Effector memory CD8-positive, alpha-beta T cell (primary cell): ENCODE data around the gene BSPRY.
A peak's percentile ranks its signal among the peaks of the same experiment; 100 is the strongest.
"Not testable (repeated sequence)": the region's sequence is repeated elsewhere in the genome, so short reads cannot be mapped to it uniquely, and the experiment has no call there.

Source experiments
- ATAC-seq: fragments of 150-1000 bp; cut with Tn5 transposase; replicated peaks from 2 replicates; pipeline ENCODE4 v1.10.0; 2021; ENCODE audit warnings: mild to moderate bottlenecking, moderate library complexity
- DNase-seq, 3 experiments: peaks; one replicate each; pipeline ENCODE4 v3.0.0; 2021
- H3K27ac Mint-ChIP-seq, 2 donors: one replicate each; pipeline ENCODE4 v1.8.0; 2022; ENCODE audit warnings: mild to moderate bottlenecking in 2 of 2, mixed read lengths in 2 of 2, moderate library complexity in 2 of 2
- H3K27me3 Mint-ChIP-seq, 2 donors: one replicate each; pipeline ENCODE4 v1.8.0; 2022; ENCODE audit warnings: mixed read lengths in 2 of 2
- H3K36me3 Mint-ChIP-seq: one replicate; pipeline ENCODE4 v1.8.0; 2022; ENCODE audit warnings: mild to moderate bottlenecking, moderate library complexity, mixed read lengths; ENCODE audit not compliant: insufficient read depth
- H3K4me1 Mint-ChIP-seq, 2 donors: one replicate each; pipeline ENCODE4 v1.8.0; 2022; ENCODE audit warnings: low read depth in 2 of 2, mixed read lengths in 2 of 2
- H3K4me3 Mint-ChIP-seq, 2 donors: one replicate each; pipeline ENCODE4 v1.8.0; 2022; ENCODE audit warnings: mild to moderate bottlenecking in 2 of 2, mixed read lengths in 2 of 2, moderate library complexity in 2 of 2
- H3K9me3 Mint-ChIP-seq, 2 donors: one replicate each; pipeline ENCODE4 v1.8.0; 2022; ENCODE audit warnings: mixed read lengths in 2 of 2

The BSPRY gene

DNA sequence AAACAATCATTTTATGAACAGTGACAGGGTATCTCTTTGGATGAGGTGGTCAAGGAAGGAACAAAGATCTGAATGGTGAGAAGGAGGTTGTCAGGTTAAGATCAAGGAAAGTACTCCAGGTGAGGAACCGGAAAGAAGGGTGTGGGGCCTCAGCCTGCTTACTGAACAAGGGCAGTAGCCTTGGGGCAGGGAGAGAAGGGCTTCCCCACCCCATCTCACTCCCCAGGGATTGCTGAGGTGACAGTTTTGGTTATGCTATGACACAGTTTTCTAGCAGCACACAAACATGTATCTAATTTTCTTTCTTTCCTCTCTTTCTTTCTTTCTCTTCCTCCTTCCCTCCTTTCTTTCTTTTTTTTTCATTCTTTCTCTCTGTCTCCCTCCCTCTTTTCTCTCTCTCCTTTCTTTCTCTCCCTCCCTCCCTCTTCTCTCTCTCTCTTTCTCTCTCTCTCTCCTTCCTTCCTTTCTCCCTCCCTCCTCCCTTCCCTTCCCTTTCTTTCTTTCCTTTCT is 31.6 kb downstream of the BSPRY start:
- Mint-ChIP-seq H3K27me3 (no peaks in the 10 kb centered on the region), H3K9me3 (no peaks in the 10 kb centered on the region), H3K4me3 (no peak overlapping the region), H3K4me1 (peaks cover 0 to 3% of the 10 kb centered on the region in 2 donors), H3K27ac (no peak overlapping the region), H3K36me3 (peaks cover 3% of the 10 kb centered on the region)
- no peak for ATAC-seq
- no peak for DNase-seq

- ATAC-seq, H3K27me3 Mint-ChIP-seq, H3K36me3 Mint-ChIP-seq, H3K27ac Mint-ChIP-seq, H3K9me3 Mint-ChIP-seq, DNase-seq, H3K4me3 Mint-ChIP-seq, H3K4me1 Mint-ChIP-seq: not testable (repeated sequence)
Observed at GRCh38 chr9:113381441-113381840, 32.1 kb downstream of the BSPRY start.

DNA sequence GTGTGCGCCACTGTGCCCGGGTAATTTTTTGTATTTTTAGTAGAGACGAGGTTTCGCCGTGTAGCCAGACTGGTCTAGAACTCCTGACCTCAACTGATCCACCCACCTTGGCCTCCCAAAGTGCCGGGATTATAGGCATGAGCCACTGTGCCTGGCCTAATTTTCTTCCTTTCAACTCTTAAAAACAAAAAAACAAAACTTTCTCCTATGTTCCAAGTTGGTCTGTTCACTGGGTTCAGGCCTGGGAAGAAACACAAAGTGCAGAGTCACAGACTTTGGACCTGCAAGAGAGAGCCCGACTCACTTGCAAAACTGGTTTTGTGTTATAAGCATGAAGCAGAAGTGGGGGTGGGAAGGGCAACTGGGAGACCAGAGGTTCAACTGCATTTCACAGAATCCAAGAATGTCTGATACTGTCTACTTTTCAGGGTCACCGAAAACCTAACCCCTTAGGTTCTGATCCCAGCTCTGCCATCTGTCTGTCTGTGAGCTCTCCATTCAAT is 32.6 kb downstream of the BSPRY start:
- Mint-ChIP-seq H3K9me3 (no peaks in the 10 kb centered on the region), H3K4me1 (peaks cover 0 to 2% of the 10 kb centered on the region in 2 donors), H3K27me3 (no peaks in the 10 kb centered on the region), H3K4me3 (no peak overlapping the region), H3K36me3 (no peaks in the 10 kb centered on the region), H3K27ac (peak overlapping the region in 1 of 2 donors; percentile 69)
- DNase-seq, result no peak
- ATAC-seq, result no peak

GRCh38 chr9:113386571-113387393 is 37.4 kb downstream of the BSPRY start:
- Mint-ChIP-seq H3K4me3 (no peak overlapping the region), H3K9me3 (no peaks in the 10 kb centered on the region), H3K4me1 (peaks cover 0 to 2% of the 10 kb centered on the region in 2 donors), H3K27ac (peak overlapping the region in 1 of 2 donors; percentile 55), H3K27me3 (no peaks in the 10 kb centered on the region), H3K36me3 (peaks cover 7% of the 10 kb centered on the region)
- ATAC-seq (no peak), DNase-seq (no peak)

DNA sequence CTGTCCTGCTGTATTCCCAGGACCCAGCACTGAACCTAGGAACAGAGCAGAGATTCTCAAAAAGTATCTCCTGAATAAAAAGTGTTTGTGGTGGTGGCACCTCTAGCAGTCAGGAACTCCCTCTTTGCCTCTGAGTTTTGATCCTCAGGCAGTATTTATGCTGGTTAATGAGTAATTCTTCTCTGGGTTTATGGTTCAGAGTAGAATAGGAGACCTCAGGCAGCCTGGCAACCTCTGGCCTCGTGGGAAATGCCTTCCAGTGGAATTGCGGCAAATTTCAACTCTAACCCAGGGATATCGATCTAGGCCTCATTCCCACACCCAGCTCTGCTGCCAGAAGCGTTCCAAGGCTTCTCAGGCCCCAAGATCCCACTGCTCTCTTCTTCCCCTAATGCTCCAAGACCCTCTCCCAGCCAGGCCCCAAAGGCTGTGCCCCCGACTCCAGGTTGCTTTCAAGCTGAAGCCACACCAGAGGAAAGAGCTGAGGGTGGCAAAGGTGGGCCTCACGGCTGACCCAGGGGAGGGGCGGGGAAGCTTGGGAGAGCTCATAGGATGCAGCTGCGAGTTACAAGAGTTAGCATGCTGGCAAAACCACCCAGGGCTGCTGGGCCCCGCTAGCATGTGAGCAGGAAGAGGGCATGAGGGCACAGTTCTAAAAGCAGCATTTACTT is 38.4 kb downstream of the BSPRY start:
- peak overlapping the region in 1 of 2 donors; percentile 55 for H3K27ac Mint-ChIP-seq
- H3K9me3 Mint-ChIP-seq, result no peaks in the 10 kb centered on the region
- H3K36me3 Mint-ChIP-seq, result peaks cover 8% of the 10 kb centered on the region

GRCh38 chr9:113388833-113389232 is 39.5 kb downstream of the BSPRY start:
- peaks cover 12% of the 10 kb centered on the region for H3K36me3 Mint-ChIP-seq
- H3K4me1 Mint-ChIP-seq, result peaks cover 0 to 2% of the 10 kb centered on the region in 2 donors
- H3K9me3 Mint-ChIP-seq, result no peaks in the 10 kb centered on the region
- no peaks in the 10 kb centered on the region for H3K27me3 Mint-ChIP-seq
- no peak overlapping the region for H3K27ac Mint-ChIP-seq
- no peak for ATAC-seq
- no peak for DNase-seq
- H3K4me3 Mint-ChIP-seq, result no peak overlapping the region

More for the DNA sequence above, 38.4 kb downstream of the BSPRY start:
- DNase-seq, result no peak
- Mint-ChIP-seq H3K27me3 (no peaks in the 10 kb centered on the region), H3K4me3 (no peak overlapping the region), H3K4me1 (peaks cover 0 to 2% of the 10 kb centered on the region in 2 donors)
- ATAC-seq, result no peak

DNA sequence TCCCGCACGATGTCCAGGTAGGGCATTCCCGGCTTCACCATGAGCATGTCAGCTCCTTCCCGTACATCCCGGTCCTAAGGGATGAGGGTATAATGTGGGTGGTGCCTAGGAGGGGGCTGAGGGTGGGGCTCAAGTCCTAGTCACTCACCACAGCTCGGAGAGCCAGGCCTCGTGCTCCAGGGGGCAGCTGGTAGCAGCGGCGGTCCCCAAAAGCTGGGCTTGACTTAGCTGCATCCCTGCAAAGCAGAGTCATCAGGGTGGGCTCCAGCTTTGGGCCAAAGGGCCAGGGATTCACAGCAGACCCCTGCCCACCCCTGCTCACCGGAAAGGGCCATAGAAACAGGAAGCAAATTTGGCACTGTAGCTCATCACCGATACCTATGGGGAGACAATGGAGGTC is 40.1 kb downstream of the BSPRY start:
- H3K9me3 Mint-ChIP-seq, result no peaks in the 10 kb centered on the region
- H3K27me3 Mint-ChIP-seq, result no peaks in the 10 kb centered on the region
- no peak overlapping the region for H3K4me3 Mint-ChIP-seq
- peaks cover 12% of the 10 kb centered on the region for H3K36me3 Mint-ChIP-seq
- H3K27ac Mint-ChIP-seq, result no peak overlapping the region
- ATAC-seq, result no peak
- no peak for DNase-seq
- peaks cover 0 to 2% of the 10 kb centered on the region in 2 donors for H3K4me1 Mint-ChIP-seq

GRCh38 chr9:113390192-113390960 is 41.0 kb downstream of the BSPRY start:
- ATAC-seq (no peak), DNase-seq (no peak)
- peaks cover 12% of the 10 kb centered on the region for H3K36me3 Mint-ChIP-seq
- H3K27me3 Mint-ChIP-seq, result no peaks in the 10 kb centered on the region
- no peaks in the 10 kb centered on the region for H3K9me3 Mint-ChIP-seq
- no peak overlapping the region for H3K4me3 Mint-ChIP-seq
- H3K27ac Mint-ChIP-seq, result no peak overlapping the region
- peaks cover 0 to 2% of the 10 kb centered on the region in 2 donors for H3K4me1 Mint-ChIP-seq

GRCh38 chr9:113391917-113392316 is 42.6 kb downstream of the BSPRY start:
- no peak overlapping the region for H3K4me3 Mint-ChIP-seq
- DNase-seq (no peak), ATAC-seq (no peak)
- no peak overlapping the region for H3K27ac Mint-ChIP-seq
- H3K9me3 Mint-ChIP-seq, result no peaks in the 10 kb centered on the region
- H3K27me3 Mint-ChIP-seq, result no peaks in the 10 kb centered on the region
- H3K36me3 Mint-ChIP-seq, result peaks cover 18% of the 10 kb centered on the region
- peaks cover 0 to 7% of the 10 kb centered on the region in 2 donors for H3K4me1 Mint-ChIP-seq

DNA sequence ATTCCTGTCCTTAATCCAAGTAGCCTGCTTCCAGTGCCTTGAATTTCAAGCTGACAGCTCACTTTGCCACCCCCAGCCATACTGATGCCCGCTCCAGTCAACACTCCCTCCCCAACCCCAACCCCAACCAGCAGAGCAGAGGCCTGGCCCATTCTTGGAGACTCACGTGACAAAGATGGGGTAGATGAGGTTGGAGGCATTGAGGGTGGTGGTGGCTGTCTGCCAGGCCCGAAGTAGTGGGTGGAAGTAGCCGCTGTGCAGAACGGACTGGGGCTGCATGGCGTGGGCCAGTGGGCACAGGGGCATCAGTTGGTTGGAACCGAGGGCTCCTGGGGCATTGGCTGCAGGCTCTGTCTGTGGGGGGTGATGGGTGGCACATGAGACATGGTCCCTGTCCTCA is 43.9 kb downstream of the BSPRY start:
- no peaks in the 10 kb centered on the region for H3K9me3 Mint-ChIP-seq
- peaks cover 15% of the 10 kb centered on the region for H3K36me3 Mint-ChIP-seq
- no peak overlapping the region for H3K27ac Mint-ChIP-seq
- H3K4me1 Mint-ChIP-seq, result peaks cover 0 to 4% of the 10 kb centered on the region in 2 donors
- no peaks in the 10 kb centered on the region for H3K27me3 Mint-ChIP-seq
- ATAC-seq (no peak), DNase-seq (no peak)
- H3K4me3 Mint-ChIP-seq, result no peak overlapping the region

DNA sequence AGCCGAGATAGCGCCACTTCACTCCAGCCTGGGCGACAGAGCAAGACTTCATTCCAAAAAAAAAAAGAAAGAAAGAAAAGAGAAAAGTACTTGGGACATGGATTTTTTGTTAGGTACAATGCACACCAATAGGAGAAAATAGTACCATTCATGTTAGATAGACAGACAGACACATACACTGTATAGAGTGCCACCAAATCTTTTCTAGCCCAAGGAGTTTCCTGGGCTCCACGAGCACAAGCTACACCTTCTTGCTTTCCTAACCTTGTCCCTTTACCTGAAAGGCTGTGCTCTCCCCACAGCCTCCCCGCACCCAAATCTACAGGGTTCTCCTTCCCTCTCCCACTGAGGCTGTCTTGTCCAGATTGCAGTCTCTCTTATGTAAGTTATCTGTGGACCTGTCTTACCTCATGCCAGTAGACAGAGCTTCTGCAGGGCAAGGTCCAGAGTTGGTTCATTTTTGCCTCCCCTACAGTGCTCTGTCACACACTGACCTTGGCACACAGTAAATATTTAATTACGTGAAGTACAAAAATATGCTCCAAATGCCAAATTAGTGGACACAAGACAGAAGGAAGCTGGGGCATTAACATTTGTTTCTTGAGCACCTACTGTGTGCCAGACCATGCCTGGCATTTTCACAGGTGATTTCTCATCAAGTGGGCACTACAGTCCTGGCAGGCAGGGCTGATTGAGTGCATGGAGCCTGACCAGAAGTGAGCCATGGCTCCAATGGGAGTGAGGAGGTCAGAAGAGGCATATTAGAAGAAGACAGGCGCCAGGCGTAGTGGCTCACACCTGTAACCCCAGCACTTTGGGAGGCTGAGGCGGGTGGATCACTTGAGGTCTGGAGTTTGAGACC is 45.9 kb downstream of the BSPRY start:
- DNase-seq, result no peak
- Mint-ChIP-seq H3K27ac (no peak overlapping the region), H3K36me3 (peaks cover 13% of the 10 kb centered on the region), H3K27me3 (no peaks in the 10 kb centered on the region), H3K4me3 (no peak overlapping the region), H3K9me3 (no peaks in the 10 kb centered on the region), H3K4me1 (peaks cover 11 to 14% of the 10 kb centered on the region in 2 donors)
- no peak for ATAC-seq

DNA sequence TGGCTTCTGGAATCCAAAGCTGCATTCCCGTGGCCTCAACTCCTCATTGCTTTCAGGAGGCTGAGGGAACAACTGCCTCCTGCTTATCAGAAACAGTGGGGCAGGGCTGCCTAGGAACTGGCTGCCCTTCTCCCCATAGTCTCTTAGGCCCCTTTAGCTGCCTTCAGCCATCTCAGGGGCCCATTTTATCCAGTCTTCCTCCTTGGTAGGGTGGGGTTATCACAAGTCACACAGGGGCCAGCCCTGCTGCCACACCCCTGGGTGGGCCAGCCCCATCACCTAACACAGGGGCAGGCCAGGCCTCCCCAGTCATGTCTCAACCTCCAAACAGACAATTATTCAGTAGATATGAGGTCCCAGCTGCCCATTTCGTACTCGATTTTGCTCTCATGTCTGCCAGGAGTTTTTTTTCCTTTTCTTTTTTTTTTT is 47.9 kb downstream of the BSPRY start:
- ATAC-seq (no peak), DNase-seq (no peak)
- peaks cover 16 to 19% of the 10 kb centered on the region in 2 donors for H3K4me1 Mint-ChIP-seq
- H3K9me3 Mint-ChIP-seq, result no peaks in the 10 kb centered on the region
- peaks cover 13% of the 10 kb centered on the region for H3K36me3 Mint-ChIP-seq
- peak overlapping the region in 1 of 2 donors; percentile 35 for H3K27ac Mint-ChIP-seq
- no peaks in the 10 kb centered on the region for H3K27me3 Mint-ChIP-seq
- no peak overlapping the region for H3K4me3 Mint-ChIP-seq
